B cell (primary cell): ENCODE measurements around the gene HAUS2. TPM values are rescaled to one million over a fixed set of nuclear protein-coding genes. Genes with fewer than 3 reads are reported as not detected.

ENCODE experiments used
- ATAC-seq: fragments of 200-7000 bp; cut with Tn5 transposase; one replicate; pipeline ENCODE4 v1.10.0; 2021; ENCODE audit warnings: low read depth, mild to moderate bottlenecking, moderate number of reproducible peaks, moderate library complexity
- CTCF ChIA-PET: fragments of 350-600 bp; sonication (Branson Sonifier 250); formaldehyde crosslinking; loops from one replicate; lab custom pipeline; 2021; ENCODE audit warnings: antibody characterized with exemption, inconsistent platforms; lab: Charles Lee
- POLR2A ChIA-PET: fragments of 350-600 bp; sonication (Branson Sonifier 250); formaldehyde crosslinking; loops from one replicate; lab custom pipeline; 2021; ENCODE audit warnings: antibody characterized with exemption; lab: Charles Lee
- DNase-seq: peaks from one replicate; pipeline ENCODE4 v3.0.0; 2013
- H2AFZ ChIP-seq: 2 replicates; pipeline ENCODE4 v1.6.1; 2012; ENCODE audit warnings: mild to moderate bottlenecking, low read depth, low read length; ENCODE audit not compliant: insufficient read depth, poor library complexity, severe bottlenecking
- H3K27ac ChIP-seq, 2 donors: 1 replicate in 1 of 2; 2 replicates in 1 of 2; pipeline ENCODE4 v1.5.1; 2012 to 2013; ENCODE audit warnings: low read length in 2 of 2, mild to moderate bottlenecking in 2 of 2, moderate library complexity in 1 of 2
- H3K27me3 ChIP-seq, 4 experiments: fragments of 200-600 bp in 1 of 4; sonication (generic) in 1 of 4; replicated peaks in 1 of 4; 1 replicate in 2 of 4; 2 replicates in 2 of 4; pipeline versions ENCODE4 v1.6.1 to v1.7.0; 2013 to 2016; ENCODE audit warnings: low read length in 3 of 4, mild to moderate bottlenecking in 2 of 4, mixed read lengths in 1 of 4, moderate library complexity in 1 of 4; ENCODE audit not compliant: insufficient read depth in 4 of 4, control insufficient read depth in 3 of 4; ENCODE audit errors: control extremely low read depth in 1 of 4
- H3K36me3 ChIP-seq, 2 experiments: replicated peaks in 1 of 2; 1 replicate in 1 of 2; 2 replicates in 1 of 2; pipeline versions ENCODE4 v1.6.1 to v1.7.1; 2013; ENCODE audit warnings: low read length in 1 of 2; ENCODE audit not compliant: insufficient read depth in 2 of 2, control insufficient read depth in 1 of 2; ENCODE audit errors: control extremely low read depth in 1 of 2, extremely low read depth in 1 of 2
- H3K4me1 ChIP-seq, 2 donors: fragments of 200-600 bp in 1 of 2; sonication (generic) in 1 of 2; 1 replicate in 1 of 2; 2 replicates in 1 of 2; pipeline versions ENCODE4 v1.5.1 to v1.6.1; 2013 to 2017; ENCODE audit warnings: low read length in 2 of 2; ENCODE audit not compliant: control insufficient read depth in 2 of 2, insufficient read depth in 2 of 2
- H3K4me2 ChIP-seq: replicated peaks from 2 replicates; pipeline ENCODE3; 2012; ENCODE audit warnings: mild to moderate bottlenecking, low read depth, low read length; ENCODE audit not compliant: poor library complexity, severe bottlenecking
- H3K4me3 ChIP-seq, 5 experiments: fragments of 200-600 bp in 1 of 5; sonication (generic) in 1 of 5; 1 replicate in 3 of 5; 2 replicates in 2 of 5; pipeline versions ENCODE4 v1.5.1 to v1.7.0; 2011 to 2016; ENCODE audit warnings: low read length in 4 of 5, mild to moderate bottlenecking in 4 of 5, low read depth in 2 of 5, control low read depth in 1 of 5, moderate library complexity in 1 of 5; ENCODE audit not compliant: insufficient read depth in 1 of 5; ENCODE audit errors: control extremely low read depth in 1 of 5, extremely low read depth in 1 of 5
- H3K79me2 ChIP-seq: fragments of 200-600 bp; sonication (generic); one replicate; pipeline ENCODE4 v1.6.0; 2016; ENCODE audit warnings: low read length; ENCODE audit not compliant: control insufficient read depth, insufficient read depth
- H3K9ac ChIP-seq: fragments of 200-600 bp; sonication (generic); 2 replicates; pipeline ENCODE4 v1.6.1; 2017; ENCODE audit warnings: mild to moderate bottlenecking, low read length, moderate library complexity
- H3K9me3 ChIP-seq, 3 donors: one replicate each; pipeline versions ENCODE4 v1.6.1 to v1.7.1; 2013; ENCODE audit warnings: low read length in 2 of 3; ENCODE audit not compliant: control insufficient read depth in 2 of 3, insufficient read depth in 1 of 3; ENCODE audit errors: control extremely low read depth in 1 of 3
- H4K20me1 ChIP-seq: 2 replicates; pipeline ENCODE4 v1.6.0; 2012; ENCODE audit warnings: mild to moderate bottlenecking, low read length; ENCODE audit not compliant: insufficient read depth, control insufficient read depth, poor library complexity, severe bottlenecking
- H3K27ac Mint-ChIP-seq: one replicate; pipeline ENCODE4 v1.8.0; 2021; ENCODE audit warnings: mixed read lengths
- H3K27me3 Mint-ChIP-seq: one replicate; pipeline ENCODE4 v1.8.0; 2021; ENCODE audit warnings: mixed read lengths
- H3K4me1 Mint-ChIP-seq: one replicate; pipeline ENCODE4 v1.8.0; 2021; ENCODE audit warnings: mixed read lengths
- H3K4me3 Mint-ChIP-seq: one replicate; pipeline ENCODE4 v1.8.0; 2021; ENCODE audit warnings: mixed read lengths
- H3K9me3 Mint-ChIP-seq: one replicate; pipeline ENCODE4 v1.8.0; 2022; ENCODE audit warnings: mixed read lengths; ENCODE audit not compliant: insufficient read depth
- CTCF ChIP-seq: fragments of 200-600 bp; IDR thresholded peaks from one replicate; pipeline ENCODE4 v1.8.0; 2022; ENCODE audit warnings: antibody characterized with exemption, mild to moderate bottlenecking
- EZH2 ChIP-seq: IDR thresholded peaks from 2 replicates; pipeline ENCODE4 v1.6.1; 2012; ENCODE audit warnings: borderline replicate concordance, low read depth, mild to moderate bottlenecking, moderate library complexity, low read length; ENCODE audit not compliant: insufficient read depth, poor library complexity, severe bottlenecking
- WGBS: methylation state at CpG from one replicate; pipeline ENCODE4 v1.1.5; 2013; ENCODE audit warnings: missing lambda C conversion rate; ENCODE audit not compliant: insufficient coverage; 5-methylcytosine and 5-hydroxymethylcytosine counted together
- intact Hi-C: fragments of 100-400 bp; cut with micrococcal nuclease; formaldehyde crosslinking; loops from one replicate; pipeline ENCODE4 v1.10.0; 2022
- polyA plus RNA-seq: library from polyadenylated mRNA; depleted of rRNA; stranded (reverse); fragments of >200 nt; gene quantifications from 2 replicates; pipeline ENCODE4 v1.2.3, GENCODE V29; 2012
- total RNA-seq, 2 donors: library from RNA; stranded (reverse); fragments of 120-200 nt in 1 of 2; gene quantifications; 1 replicate in 1 of 2; 2 replicates in 1 of 2; pipeline versions ENCODE4 v1.2.3 to v1.2.4, GENCODE V29; 2013 to 2022

HAUS2 gene
- total and polyA plus RNA-seq, 2 donors (not counting 1 experiment from before 2014, with no cell fraction given) = 16.5 to 18.3 TPM

- ChIA-PET POLR2A (no interaction called here), CTCF (interaction anchor here (0.6 to 2.0 kb wide), 5 partner anchors 10 to 928 kb away, joined by 3 to 4 read pairs (median 3); no protein-coding TSS in a partner anchor)
- Histone ChIP-seq H4K20me1 (no peaks in the 10 kb centered on the region), H3K4me2 (peak overlapping the region; percentile 80), H3K9ac (peak overlapping the region; percentile 65), H3K27me3 (peaks cover 0 to 3% (median 0%) of the 10 kb centered on the region in 4 experiments), H3K4me3 (peak overlapping the region; percentile 59 to 79 (median 64)), H2AFZ (peak overlapping the region; percentile 87), H3K36me3 (peaks cover 0 to 3% of the 10 kb centered on the region in 2 experiments), H3K79me2 (peaks cover 13% of the 10 kb centered on the region), H3K9me3 (no peaks in the 10 kb centered on the region), H3K27ac (peak overlapping the region in 1 of 2 donors; percentile 66), H3K4me1 (peaks cover 15 to 16% of the 10 kb centered on the region in 2 donors)
- TF ChIP-seq EZH2 (no peak), CTCF (no peak)
- H3K9me3 Mint-ChIP-seq = no peaks in the 10 kb centered on the region
- DNase-seq = peak; percentile 82
- under 1% methylated on average over 31 of the region's 37 CpGs for WGBS
- peak overlapping the region; percentile 87 for H3K4me3 Mint-ChIP-seq
- peak; percentile 98 for ATAC-seq
- peaks cover 7% of the 10 kb centered on the region for H3K27me3 Mint-ChIP-seq
- H3K27ac Mint-ChIP-seq = peak overlapping the region; percentile 89
- peaks cover 24% of the 10 kb centered on the region for H3K4me1 Mint-ChIP-seq
- intact Hi-C loops = loop anchor here (1.0 kb wide), 1 partner anchor 24 kb away; no protein-coding TSS in a partner anchor
Measured at GRCh38 chr15:42581272-42581730, 32.7 kb downstream of the HAUS2 start.
